HepG2 (cell line): ENCODE measurements around the gene HOXB5.

Source experiments
- CBFB ChIP-seq: sonication (generic); formaldehyde crosslinking; IDR thresholded peaks from 2 replicates; pipeline ENCODE4 v1.4.0; 2020; ENCODE audit warnings: missing genetic modification reagents
- KLF12 ChIP-seq: sonication (generic); formaldehyde crosslinking; IDR thresholded peaks from 2 replicates; pipeline ENCODE4 v1.4.0; 2020; ENCODE audit warnings: missing genetic modification reagents, borderline replicate concordance

- TF ChIP-seq CBFB (CRISPR knock-in tag) (no peak), KLF12 (CRISPR knock-in tag) (no peak)
Observed at GRCh38 chr17:48632579-48633265, 39.1 kb upstream of the HOXB5 start.
